Lung (tissue), 12 donors: ENCODE measurements around the gene NCOA5. TPM values are rescaled to one million over a fixed set of nuclear protein-coding genes. Genes with fewer than 3 reads are reported as not detected.

Source experiments
- ATAC-seq: fragments of 200-7000 bp; cut with Tn5 transposase; one replicate; pipeline ENCODE4 v1.9.1; 2020; ENCODE audit warnings: moderate number of reproducible peaks; ENCODE audit not compliant: insufficient read depth, low FRiP score
- DNase-seq, 3 donors: peaks; one replicate each; pipeline ENCODE4 v3.0.0-alpha.2; 2013 to 2017
- H3K27ac ChIP-seq, 2 donors: one replicate each; pipeline ENCODE4 v1.5.1; 2013; ENCODE audit warnings: mild to moderate bottlenecking in 2 of 2, moderate library complexity in 2 of 2, control low read depth in 1 of 2, inconsistent platforms in 1 of 2, low read depth in 1 of 2, low read length in 1 of 2
- H3K27me3 ChIP-seq, 3 donors: one replicate each; pipeline ENCODE4 v1.5.1; 2013; ENCODE audit warnings: low read length in 2 of 3; ENCODE audit not compliant: control insufficient read depth in 3 of 3, insufficient read depth in 3 of 3
- H3K36me3 ChIP-seq, 4 donors: one replicate each; pipeline ENCODE4 v1.5.1; 2013; ENCODE audit warnings: low read length in 4 of 4, mild to moderate bottlenecking in 1 of 4, moderate library complexity in 1 of 4; ENCODE audit not compliant: control insufficient read depth in 4 of 4, insufficient read depth in 4 of 4
- H3K4me1 ChIP-seq, 5 donors: one replicate each; pipeline ENCODE4 v1.5.1; 2013; ENCODE audit warnings: low read length in 5 of 5, mild to moderate bottlenecking in 2 of 5, moderate library complexity in 1 of 5; ENCODE audit not compliant: control insufficient read depth in 5 of 5, insufficient read depth in 5 of 5
- H3K4me3 ChIP-seq: one replicate; pipeline ENCODE4 v1.5.1; 2013; ENCODE audit warnings: mild to moderate bottlenecking, control low read depth, moderate library complexity
- H3K9ac ChIP-seq, 2 donors: one replicate each; pipeline ENCODE4 v1.5.1; 2013; ENCODE audit warnings: low read length in 2 of 2, control low read depth in 1 of 2; ENCODE audit not compliant: insufficient read depth in 1 of 2
- H3K9me3 ChIP-seq, 4 donors: one replicate each; pipeline ENCODE4 v1.5.1; 2013; ENCODE audit warnings: low read length in 3 of 4, mild to moderate bottlenecking in 1 of 4, moderate library complexity in 1 of 4; ENCODE audit not compliant: control insufficient read depth in 4 of 4, insufficient read depth in 3 of 4
- WGBS, 2 donors: extraction: QIAGEN DNeasy Blood & Tissue Kit; methylation state at CpG; one replicate each; pipeline ENCODE4 v1.1.7; 2013; 5-methylcytosine and 5-hydroxymethylcytosine counted together
- polyA plus RNA-seq, 2 donors: library from polyadenylated mRNA; stranded (reverse); fragments of 200-250 nt; gene quantifications; one replicate each; pipeline ENCODE4 v1.2.1, GENCODE V29; 2013
- total RNA-seq, 2 donors: library from RNA; depleted of rRNA in 1 of 2; stranded (reverse); fragments of >200 nt in 1 of 2; gene quantifications; one replicate each; pipeline ENCODE4 v1.2.1, GENCODE V29; 2014 to 2021
- TF ChIP-seq, protein P1 (sequence below): IDR thresholded peaks from 2 replicates; pipeline ENCODE4 v1.5.1; 2012; ENCODE audit warnings: mild to moderate bottlenecking; ENCODE audit errors: control extremely low read depth, extremely low read depth
- donor health status: control.
- donor health status: control.
- donor health status: Bipolar disorder and iron deficiency.
- donor health status: healthy.
- donor health status: DM: yes; HTN: yes; CAD: no.

The NCOA5 gene
- total and polyA plus RNA-seq, 4 donors, result 11.1 to 24.2 (median 15.1) TPM

DNA sequence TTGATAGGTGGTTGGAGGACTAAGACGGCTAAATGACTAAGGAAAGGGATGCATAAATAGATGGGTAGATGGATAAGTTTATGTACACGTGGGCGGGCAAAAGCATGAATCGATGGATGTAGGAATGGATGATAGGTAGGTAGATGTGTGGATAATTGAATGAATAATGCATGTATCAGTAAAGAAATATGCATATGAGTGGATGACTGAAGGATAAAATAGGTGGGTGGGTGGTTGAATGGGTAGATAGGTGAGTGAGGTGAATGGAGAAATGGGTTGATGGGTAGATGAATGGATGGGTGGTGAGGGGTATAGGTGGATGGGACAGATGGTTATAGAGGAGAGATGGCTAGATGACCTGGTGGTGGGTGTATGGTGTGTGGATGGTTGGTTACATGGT, 40.6 kb downstream of the NCOA5 start:
- Histone ChIP-seq H3K4me1 (no peaks in the 10 kb centered on the region), H3K4me3 (no peak overlapping the region), H3K36me3 (no peaks in the 10 kb centered on the region), H3K27me3 (no peaks in the 10 kb centered on the region), H3K9me3 (peaks cover 0 to 2% (median 0%) of the 10 kb centered on the region in 4 donors), H3K27ac (no peak overlapping the region), H3K9ac (no peak overlapping the region)
- WGBS, 2 donors, result 92 to 94% methylated on average over 4 of the region's 4 CpGs
- ATAC-seq (no peak), DNase-seq (no peak)
- TF ChIP-seq, protein P1, sequence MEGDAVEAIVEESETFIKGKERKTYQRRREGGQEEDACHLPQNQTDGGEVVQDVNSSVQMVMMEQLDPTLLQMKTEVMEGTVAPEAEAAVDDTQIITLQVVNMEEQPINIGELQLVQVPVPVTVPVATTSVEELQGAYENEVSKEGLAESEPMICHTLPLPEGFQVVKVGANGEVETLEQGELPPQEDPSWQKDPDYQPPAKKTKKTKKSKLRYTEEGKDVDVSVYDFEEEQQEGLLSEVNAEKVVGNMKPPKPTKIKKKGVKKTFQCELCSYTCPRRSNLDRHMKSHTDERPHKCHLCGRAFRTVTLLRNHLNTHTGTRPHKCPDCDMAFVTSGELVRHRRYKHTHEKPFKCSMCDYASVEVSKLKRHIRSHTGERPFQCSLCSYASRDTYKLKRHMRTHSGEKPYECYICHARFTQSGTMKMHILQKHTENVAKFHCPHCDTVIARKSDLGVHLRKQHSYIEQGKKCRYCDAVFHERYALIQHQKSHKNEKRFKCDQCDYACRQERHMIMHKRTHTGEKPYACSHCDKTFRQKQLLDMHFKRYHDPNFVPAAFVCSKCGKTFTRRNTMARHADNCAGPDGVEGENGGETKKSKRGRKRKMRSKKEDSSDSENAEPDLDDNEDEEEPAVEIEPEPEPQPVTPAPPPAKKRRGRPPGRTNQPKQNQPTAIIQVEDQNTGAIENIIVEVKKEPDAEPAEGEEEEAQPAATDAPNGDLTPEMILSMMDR, result no peak

DNA sequence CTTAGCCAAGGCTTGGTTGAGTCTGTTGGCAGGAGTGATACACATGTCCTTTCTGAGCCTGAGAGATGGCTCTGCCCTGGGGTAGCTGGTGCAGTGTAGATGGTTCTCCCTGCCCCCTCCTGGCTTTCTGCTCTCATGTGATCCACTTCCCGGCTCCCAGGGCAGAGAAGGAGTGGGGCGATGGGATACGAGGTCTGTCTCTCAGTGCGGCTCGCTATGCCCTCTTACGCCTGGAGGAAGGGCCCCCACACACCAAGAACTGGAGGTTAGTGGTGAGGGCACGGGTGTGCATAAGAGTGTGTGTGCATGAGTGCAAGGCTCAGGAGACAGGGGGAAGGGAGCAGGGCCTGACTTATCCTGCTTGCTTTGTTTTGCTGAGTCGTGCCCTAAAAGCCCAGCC, 41.9 kb downstream of the NCOA5 start:
- TF ChIP-seq, protein P1, result no peak
- Histone ChIP-seq H3K27me3 (no peaks in the 10 kb centered on the region), H3K9ac (no peak overlapping the region), H3K4me1 (no peaks in the 10 kb centered on the region), H3K27ac (no peak overlapping the region), H3K4me3 (no peak overlapping the region), H3K36me3 (no peaks in the 10 kb centered on the region), H3K9me3 (peaks cover 0 to 2% (median 0%) of the 10 kb centered on the region in 4 donors)
- DNase-seq (no peak), ATAC-seq (no peak)
- WGBS, 2 donors, result 73 to 79% methylated on average over 8 of the region's 8 CpGs

- DNase-seq (no peak), ATAC-seq (no peak)
- Histone ChIP-seq H3K4me3 (no peak overlapping the region), H3K9ac (no peak overlapping the region), H3K27ac (no peak overlapping the region), H3K4me1 (no peaks in the 10 kb centered on the region), H3K36me3 (no peaks in the 10 kb centered on the region), H3K9me3 (peaks cover 0 to 2% (median 0%) of the 10 kb centered on the region in 4 donors), H3K27me3 (no peaks in the 10 kb centered on the region)
- TF ChIP-seq, protein P1, result no peak
- WGBS, 2 donors, result 83 to 86% methylated on average over 8 of the region's 8 CpGs
Measured at GRCh38 chr20:46046588-46047310, 43.0 kb downstream of the NCOA5 start.
